Measurements from ENCODE around the gene ANO1. TPM values are rescaled to one million over a fixed set of nuclear protein-coding genes. Genes with fewer than 3 reads are reported as not detected.

ANO1 gene
- total RNA-seq, 2 experiments from 2014 or later: not detected

DNA sequence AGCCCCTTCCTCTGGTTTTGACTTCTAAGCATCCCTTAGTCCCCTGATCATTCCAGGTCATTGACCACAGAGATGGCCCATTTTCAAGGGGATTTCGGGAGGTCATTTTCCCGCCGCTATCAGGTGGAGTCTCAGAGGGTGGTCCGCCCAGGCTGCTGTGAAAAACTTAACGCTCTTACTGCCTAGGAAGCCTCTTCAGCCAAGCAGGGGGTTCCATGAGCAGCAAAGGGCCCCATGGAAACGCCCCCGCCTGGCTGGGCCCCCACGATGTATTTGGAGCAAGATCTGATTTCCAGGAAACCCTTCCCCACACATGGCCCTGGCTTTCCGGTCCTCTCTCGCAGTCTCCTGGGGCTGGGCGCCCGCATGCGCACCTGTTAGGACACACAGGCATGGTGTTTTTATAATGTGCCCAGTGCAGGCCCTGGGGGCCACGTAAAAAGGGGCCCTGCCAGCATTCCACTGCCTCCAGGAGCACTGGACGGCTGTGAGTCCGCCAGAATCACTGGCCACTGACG is 32.5 kb downstream of the ANO1 start:
- POLR2A ChIA-PET: no interaction called here
- H3K9me3 Mint-ChIP-seq: no peaks in the 10 kb centered on the region
- H3K4me1 Mint-ChIP-seq: peaks cover 4% of the 10 kb centered on the region
- ATAC-seq (ENCODE audit: low read depth): no peak
- no peak overlapping the region for H3K4me3 Mint-ChIP-seq
- H3K27ac Mint-ChIP-seq: no peak overlapping the region
- H3K27me3 Mint-ChIP-seq: peaks cover 2% of the 10 kb centered on the region
- DNase-seq: no peak
- no peaks in the 10 kb centered on the region for H3K36me3 Mint-ChIP-seq

DNA sequence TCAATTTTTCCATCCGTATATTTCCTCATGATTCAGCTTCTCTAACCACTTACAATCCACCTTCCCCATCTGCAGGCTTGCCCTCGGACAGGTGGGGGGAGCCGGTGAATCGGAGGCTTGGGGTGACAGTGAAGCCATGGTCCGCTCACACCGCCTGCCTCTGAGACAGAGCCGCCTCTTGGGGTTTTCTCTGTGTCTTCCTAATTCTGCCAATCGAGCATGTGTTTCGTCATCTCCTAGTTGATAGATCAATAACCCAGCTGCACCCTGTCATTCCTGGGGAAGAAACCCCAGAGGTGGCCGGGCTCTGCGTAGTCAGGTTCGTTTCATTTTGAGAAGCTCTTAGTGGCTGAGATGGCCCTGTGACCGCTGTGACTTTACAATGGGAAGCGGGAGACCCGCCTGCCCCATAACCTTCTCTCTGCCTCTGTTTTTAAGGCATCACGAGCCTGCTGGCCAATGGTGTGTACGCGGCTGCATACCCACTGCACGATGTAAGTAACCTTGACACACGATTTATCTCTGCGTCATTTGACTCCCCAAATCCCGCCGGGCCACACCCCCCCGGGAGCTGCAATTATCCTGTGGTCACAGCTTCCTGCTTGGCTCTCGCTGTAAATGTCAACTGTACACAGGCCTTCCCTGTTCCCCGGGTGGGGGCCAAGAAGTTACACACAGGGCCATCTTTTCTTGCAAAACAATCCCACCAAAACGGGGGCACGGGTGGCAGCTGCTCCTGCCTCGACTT is 33.3 kb downstream of the ANO1 start:
- POLR2A ChIA-PET: no interaction called here
- peaks cover 4% of the 10 kb centered on the region for H3K4me1 Mint-ChIP-seq

DNA sequence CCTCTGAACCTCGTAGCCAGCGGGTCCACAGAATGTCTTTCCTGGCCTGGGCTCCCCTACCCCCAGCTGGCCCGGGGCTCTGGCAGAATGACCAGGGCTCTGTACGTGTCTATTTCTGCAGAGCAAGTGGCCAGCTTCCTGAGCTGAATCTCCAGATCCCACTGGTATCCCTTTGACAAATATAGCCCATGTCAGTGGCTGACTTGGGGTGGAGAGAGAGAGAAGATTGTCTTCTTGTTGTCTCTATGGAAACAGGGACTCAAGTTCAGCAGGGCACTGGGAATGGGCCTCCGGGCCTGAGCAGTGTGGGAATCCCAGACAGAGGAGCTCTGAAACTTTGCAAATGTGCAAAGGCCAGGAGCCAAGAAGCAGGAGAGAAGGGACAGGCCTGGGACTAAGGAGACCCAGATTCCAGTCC is 33.9 kb downstream of the ANO1 start:
- no peak overlapping the region for H3K4me3 Mint-ChIP-seq
- no peaks in the 10 kb centered on the region for H3K36me3 Mint-ChIP-seq
- H3K27me3 Mint-ChIP-seq: peaks cover 2% of the 10 kb centered on the region
- no peak for DNase-seq
- POLR2A ChIA-PET: no interaction called here
- H3K9me3 Mint-ChIP-seq: no peaks in the 10 kb centered on the region
- H3K27ac Mint-ChIP-seq: no peak overlapping the region
- peaks cover 4% of the 10 kb centered on the region for H3K4me1 Mint-ChIP-seq
- no peak for ATAC-seq (ENCODE audit: low read depth)

More for the DNA sequence above, 33.3 kb downstream of the ANO1 start:
- ATAC-seq (ENCODE audit: low read depth) (no peak), DNase-seq (no peak)
- no peaks in the 10 kb centered on the region for H3K9me3 Mint-ChIP-seq
- no peaks in the 10 kb centered on the region for H3K36me3 Mint-ChIP-seq
- peaks cover 2% of the 10 kb centered on the region for H3K27me3 Mint-ChIP-seq
- no peak overlapping the region for H3K27ac Mint-ChIP-seq
- H3K4me3 Mint-ChIP-seq: no peak overlapping the region

- POLR2A ChIA-PET: no interaction called here
- DNase-seq: no peak
- peaks cover 5% of the 10 kb centered on the region for H3K27me3 Mint-ChIP-seq
- H3K36me3 Mint-ChIP-seq: no peaks in the 10 kb centered on the region
- no peak overlapping the region for H3K4me3 Mint-ChIP-seq
- H3K27ac Mint-ChIP-seq: no peak overlapping the region
- H3K9me3 Mint-ChIP-seq: peaks cover 1% of the 10 kb centered on the region
- ATAC-seq (ENCODE audit: low read depth): no peak
- peaks cover 4% of the 10 kb centered on the region for H3K4me1 Mint-ChIP-seq
Measured at GRCh38 chr11:70113801-70114200, 35.7 kb downstream of the ANO1 start.

GRCh38 chr11:70115778-70116177 is 37.7 kb downstream of the ANO1 start:
- Mint-ChIP-seq H3K27ac (no peak overlapping the region), H3K27me3 (peaks cover 5% of the 10 kb centered on the region), H3K9me3 (peaks cover 1% of the 10 kb centered on the region), H3K4me1 (peaks cover 6% of the 10 kb centered on the region), H3K36me3 (no peaks in the 10 kb centered on the region), H3K4me3 (no peak overlapping the region)
- POLR2A ChIA-PET: no interaction called here
- no peak for ATAC-seq (ENCODE audit: low read depth)
- no peak for DNase-seq

GRCh38 chr11:70116386-70117065 is 38.4 kb downstream of the ANO1 start:
- no peak overlapping the region for H3K27ac Mint-ChIP-seq
- no peaks in the 10 kb centered on the region for H3K36me3 Mint-ChIP-seq
- DNase-seq: no peak
- POLR2A ChIA-PET: interaction anchor here (0.7 kb wide), 1 partner anchor 18 kb away, joined by 5 read pairs; no protein-coding TSS in a partner anchor
- H3K27me3 Mint-ChIP-seq: peaks cover 5% of the 10 kb centered on the region
- H3K4me3 Mint-ChIP-seq: no peak overlapping the region
- ATAC-seq (ENCODE audit: low read depth): no peak
- H3K4me1 Mint-ChIP-seq: peaks cover 6% of the 10 kb centered on the region
- H3K9me3 Mint-ChIP-seq: peaks cover 1% of the 10 kb centered on the region

- Mint-ChIP-seq H3K4me1 (peaks cover 2% of the 10 kb centered on the region), H3K36me3 (no peaks in the 10 kb centered on the region), H3K27me3 (peaks cover 5% of the 10 kb centered on the region), H3K9me3 (peaks cover 1% of the 10 kb centered on the region), H3K27ac (no peak overlapping the region), H3K4me3 (no peak overlapping the region)
- POLR2A ChIA-PET: no interaction called here
- no peak for ATAC-seq (ENCODE audit: low read depth)
- DNase-seq: no peak
Measured at GRCh38 chr11:70117567-70118145, 39.5 kb downstream of the ANO1 start.

DNA sequence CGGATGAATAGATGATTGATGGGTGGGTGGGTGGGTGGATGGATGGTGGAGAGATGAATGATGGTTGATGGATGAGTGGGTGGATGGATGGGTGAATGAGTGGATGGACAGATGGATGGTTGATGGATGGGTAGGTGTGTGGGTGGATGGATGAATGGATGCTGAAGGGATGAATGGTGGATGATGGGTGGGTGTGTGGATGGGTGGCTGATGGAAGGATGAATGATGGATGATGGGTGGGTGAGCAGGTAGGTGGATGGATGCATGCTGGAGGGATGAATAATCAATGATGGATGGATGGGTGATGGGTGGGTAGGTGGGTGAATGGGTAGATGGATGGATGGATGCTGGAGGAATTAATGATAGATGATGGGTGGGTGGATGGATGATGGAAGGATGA is 40.5 kb downstream of the ANO1 start:
- peaks cover 1% of the 10 kb centered on the region for H3K9me3 Mint-ChIP-seq
- H3K36me3 Mint-ChIP-seq: no peaks in the 10 kb centered on the region
- DNase-seq: no peak
- no peak overlapping the region for H3K27ac Mint-ChIP-seq
- no peak overlapping the region for H3K4me3 Mint-ChIP-seq
- peaks cover 5% of the 10 kb centered on the region for H3K27me3 Mint-ChIP-seq
- POLR2A ChIA-PET: no interaction called here
- no peak for ATAC-seq (ENCODE audit: low read depth)
- H3K4me1 Mint-ChIP-seq: peaks cover 2% of the 10 kb centered on the region

GRCh38 chr11:70119502-70119901 is 41.4 kb downstream of the ANO1 start:
- POLR2A ChIA-PET: no interaction called here
- peaks cover 5% of the 10 kb centered on the region for H3K27me3 Mint-ChIP-seq
- H3K36me3 Mint-ChIP-seq: no peaks in the 10 kb centered on the region
- H3K27ac Mint-ChIP-seq: no peak overlapping the region
- H3K4me3 Mint-ChIP-seq: no peak overlapping the region
- peaks cover 1% of the 10 kb centered on the region for H3K9me3 Mint-ChIP-seq
- H3K4me1 Mint-ChIP-seq: peaks cover 2% of the 10 kb centered on the region
- no peak for DNase-seq
- no peak for ATAC-seq (ENCODE audit: low read depth)

GRCh38 chr11:70120674-70121073 is 42.6 kb downstream of the ANO1 start:
- ATAC-seq (ENCODE audit: low read depth) (no peak), DNase-seq (no peak)
- Mint-ChIP-seq H3K36me3 (no peaks in the 10 kb centered on the region), H3K4me1 (peaks cover 2% of the 10 kb centered on the region), H3K27me3 (peaks cover 5% of the 10 kb centered on the region), H3K4me3 (no peak overlapping the region), H3K9me3 (peaks cover 1% of the 10 kb centered on the region), H3K27ac (no peak overlapping the region)
- POLR2A ChIA-PET: no interaction called here

DNA sequence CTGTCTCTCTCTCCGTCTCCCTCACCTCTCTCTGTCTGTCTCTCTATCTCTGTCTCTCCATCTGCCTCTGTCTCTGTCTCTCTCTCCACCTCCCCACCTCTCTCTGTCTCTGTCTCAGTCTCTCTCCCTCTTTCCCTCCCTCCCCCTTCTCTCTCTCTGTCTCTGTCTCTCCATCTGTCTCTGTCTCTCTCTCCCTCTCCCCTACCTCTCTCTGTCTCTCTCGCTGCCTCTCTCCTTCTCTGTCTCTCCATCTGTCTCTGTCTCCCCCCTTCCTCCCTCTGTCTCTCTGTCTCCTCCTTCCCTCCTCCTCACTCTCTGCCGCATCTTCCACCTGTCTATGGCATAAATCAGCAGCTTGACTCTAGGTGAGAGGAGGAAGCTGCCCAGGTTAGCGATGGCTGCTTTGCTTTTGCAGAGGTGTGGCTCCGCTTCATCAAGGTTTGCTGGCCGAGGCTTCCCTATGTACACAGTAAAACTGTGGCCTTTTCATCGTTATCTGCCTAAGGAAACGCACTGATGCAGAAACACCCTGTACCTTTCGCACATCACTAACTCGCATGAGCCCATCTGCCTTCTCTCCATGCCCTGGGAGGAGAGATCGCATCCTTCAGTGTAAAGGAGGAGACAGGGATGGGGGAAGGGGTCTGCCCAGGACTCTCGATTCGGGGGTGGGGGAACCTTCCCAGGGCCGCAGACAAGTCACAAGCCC is 44.5 kb downstream of the ANO1 start:
- Mint-ChIP-seq H3K9me3 (peaks cover 1% of the 10 kb centered on the region), H3K36me3 (no peaks in the 10 kb centered on the region), H3K27me3 (peaks cover 5% of the 10 kb centered on the region), H3K4me1 (peaks cover 2% of the 10 kb centered on the region), H3K27ac (no peak overlapping the region), H3K4me3 (no peak overlapping the region)
- ATAC-seq (ENCODE audit: low read depth) (no peak), DNase-seq (no peak)
- POLR2A ChIA-PET: no interaction called here

DNA sequence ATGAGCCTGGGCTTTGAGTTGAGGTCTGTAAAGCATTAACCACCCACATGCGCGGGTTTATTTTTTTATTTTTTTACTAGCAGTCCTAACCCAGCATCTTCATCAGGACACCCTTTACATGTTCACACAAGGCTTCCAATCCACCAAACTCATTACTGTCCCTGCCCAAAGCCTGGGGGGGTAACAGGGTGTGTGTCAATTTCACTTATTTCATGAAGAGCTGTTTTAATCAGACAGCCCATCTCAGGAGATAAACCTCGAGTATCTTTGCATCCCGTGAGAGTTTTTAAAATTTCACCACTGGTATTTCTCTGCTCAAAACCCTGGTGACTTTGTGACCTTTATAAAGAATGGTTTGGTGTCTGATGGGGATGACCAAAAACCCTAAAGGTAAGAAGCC is 45.6 kb downstream of the ANO1 start:
- no peak for ATAC-seq (ENCODE audit: low read depth)
- H3K27me3 Mint-ChIP-seq: peaks cover 2% of the 10 kb centered on the region
- H3K9me3 Mint-ChIP-seq: no peaks in the 10 kb centered on the region
- peaks cover 2% of the 10 kb centered on the region for H3K4me1 Mint-ChIP-seq
- POLR2A ChIA-PET: no interaction called here
- H3K4me3 Mint-ChIP-seq: no peak overlapping the region
- no peak overlapping the region for H3K27ac Mint-ChIP-seq
- no peak for DNase-seq
- H3K36me3 Mint-ChIP-seq: no peaks in the 10 kb centered on the region

GRCh38 chr11:70124321-70125000 is 46.3 kb downstream of the ANO1 start:
- Mint-ChIP-seq H3K4me3 (no peak overlapping the region), H3K27me3 (peaks cover 2% of the 10 kb centered on the region), H3K9me3 (no peaks in the 10 kb centered on the region), H3K27ac (no peak overlapping the region), H3K4me1 (peaks cover under 1% of the 10 kb centered on the region), H3K36me3 (no peaks in the 10 kb centered on the region)
- ATAC-seq (ENCODE audit: low read depth): no peak
- DNase-seq: no peak
- POLR2A ChIA-PET: no interaction called here

Data from activated naive CD8-positive, alpha-beta T cell treated with anti-CD3 and anti-CD28 coated beads, Interleukin-2, amount 10 ng/mL, durations not matched to agents 7 days and 5 days (primary cell).